ENCODE measurements around the gene C6orf89.

GRCh38 chr6:36906539-36907325, 21.0 kb downstream of the C6orf89 start:
- TF ChIP-seq CTCF (conservative IDR thresholded peaks at IDR 0.05) (no peak), EZH2 (IDR thresholded peaks at IDR 0.05; ENCODE audit: low read depth) (no peak)
